Measurements from ENCODE around the gene CFLAR.
"Not testable (repeated sequence)": the region's sequence is repeated elsewhere in the genome, so short reads cannot be mapped to it uniquely, and the experiment has no call there.

Gene CFLAR

DNA sequence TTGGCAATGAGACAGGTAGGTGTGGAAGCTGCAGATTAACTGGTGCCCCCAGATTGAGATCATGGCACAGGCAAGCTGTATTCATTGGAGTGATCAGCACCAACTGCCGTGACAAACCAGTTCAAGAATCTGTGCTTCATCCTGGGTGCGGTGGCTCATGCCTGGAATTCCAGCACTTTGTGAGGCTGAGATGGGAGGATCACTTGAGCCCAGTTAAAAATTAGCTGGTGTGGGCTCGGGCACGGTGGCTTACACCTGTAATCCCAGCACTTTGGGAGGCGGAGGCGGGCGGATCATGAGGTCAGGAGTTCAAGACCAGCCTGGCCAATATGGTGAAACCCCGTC lies 33.8 kb downstream of the CFLAR start:
- not testable (repeated sequence) for DNase-seq

DNA sequence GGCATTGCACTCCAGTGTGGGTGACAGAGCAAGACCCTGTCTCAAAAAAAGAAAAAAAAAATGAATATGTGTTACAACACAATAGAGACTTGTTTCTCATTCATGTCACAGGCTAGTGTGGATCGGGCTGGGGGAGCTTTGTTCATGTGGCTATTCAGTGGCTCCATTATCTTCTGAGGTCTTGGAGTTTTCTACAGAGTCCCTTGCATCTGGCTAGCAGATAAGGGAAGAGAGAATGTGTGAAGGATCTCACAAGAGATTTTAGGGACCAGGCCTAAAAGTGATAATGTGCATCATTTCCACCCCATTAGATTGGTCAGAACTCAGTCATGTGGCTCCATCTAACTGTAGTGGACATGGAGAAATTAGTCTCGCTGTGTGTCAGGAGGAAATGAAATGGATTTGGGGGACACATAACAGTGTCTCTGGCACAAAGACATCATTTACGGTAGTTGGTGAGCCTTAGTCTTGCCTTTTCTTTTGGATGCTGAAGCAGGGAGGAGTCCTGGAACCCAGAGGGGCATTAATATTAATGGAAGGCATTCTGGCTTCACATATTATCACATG lies 34.6 kb downstream of the CFLAR start:
- DNase-seq: no peak

DNA sequence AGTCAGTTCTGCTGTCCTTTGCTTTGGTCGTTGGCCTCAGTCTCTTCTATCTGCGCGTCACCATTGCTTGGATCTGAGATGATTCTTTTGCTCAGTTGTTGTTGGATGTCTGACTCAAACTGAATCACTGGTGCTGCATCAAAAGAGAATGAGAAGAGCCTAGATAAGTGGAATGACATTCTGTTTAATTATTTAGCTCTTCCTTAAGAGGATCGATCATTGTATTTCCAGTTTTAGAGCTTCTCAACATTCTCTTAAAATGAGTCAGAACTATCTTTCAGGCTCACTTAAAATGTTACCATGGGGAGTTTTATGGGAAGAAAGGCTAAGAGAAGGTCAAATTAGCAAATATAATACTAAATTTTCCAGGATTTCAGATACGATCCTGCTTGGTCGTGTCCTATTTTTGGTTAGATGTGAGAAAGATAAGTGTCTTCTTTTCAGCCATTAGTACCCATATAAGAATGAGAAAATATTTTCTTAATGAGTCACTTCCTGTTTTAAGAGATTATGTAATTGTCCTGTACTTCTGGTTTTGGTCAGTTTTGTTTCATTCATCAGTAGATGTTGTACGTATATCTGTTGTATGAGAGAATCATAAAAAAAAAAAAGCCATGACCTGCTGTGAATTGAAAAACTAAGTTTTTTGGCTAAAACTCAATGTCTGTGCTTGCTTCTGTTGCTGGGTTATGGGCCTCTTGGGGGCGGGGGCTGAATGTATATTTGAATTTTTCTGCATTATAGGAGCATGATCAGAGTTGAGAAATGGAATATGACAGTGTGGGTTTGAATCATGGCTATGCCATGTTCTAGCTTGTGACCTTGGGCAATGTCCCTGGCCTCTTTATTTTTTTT lies 35.4 kb downstream of the CFLAR start:
- no peak for DNase-seq

DNA sequence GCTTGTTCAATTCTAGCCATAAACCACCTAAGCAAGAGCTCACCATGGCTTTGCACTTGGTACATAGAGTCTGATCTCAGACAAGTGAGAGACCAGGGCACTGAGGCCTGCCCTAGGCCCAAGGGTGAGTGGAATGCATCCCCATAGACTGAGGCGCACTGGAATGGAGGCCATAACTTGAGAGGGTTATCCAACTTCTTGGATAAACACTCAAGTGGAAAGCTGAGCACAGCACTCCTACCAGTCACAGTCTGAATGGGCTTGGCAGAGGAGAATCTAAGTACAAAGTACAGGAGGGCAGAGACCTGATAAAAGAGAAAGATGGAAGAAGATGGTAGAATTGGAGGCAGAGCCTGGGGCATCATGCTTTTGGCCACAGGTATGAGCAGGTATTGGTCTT lies 36.6 kb downstream of the CFLAR start:
- no peak for DNase-seq

DNA sequence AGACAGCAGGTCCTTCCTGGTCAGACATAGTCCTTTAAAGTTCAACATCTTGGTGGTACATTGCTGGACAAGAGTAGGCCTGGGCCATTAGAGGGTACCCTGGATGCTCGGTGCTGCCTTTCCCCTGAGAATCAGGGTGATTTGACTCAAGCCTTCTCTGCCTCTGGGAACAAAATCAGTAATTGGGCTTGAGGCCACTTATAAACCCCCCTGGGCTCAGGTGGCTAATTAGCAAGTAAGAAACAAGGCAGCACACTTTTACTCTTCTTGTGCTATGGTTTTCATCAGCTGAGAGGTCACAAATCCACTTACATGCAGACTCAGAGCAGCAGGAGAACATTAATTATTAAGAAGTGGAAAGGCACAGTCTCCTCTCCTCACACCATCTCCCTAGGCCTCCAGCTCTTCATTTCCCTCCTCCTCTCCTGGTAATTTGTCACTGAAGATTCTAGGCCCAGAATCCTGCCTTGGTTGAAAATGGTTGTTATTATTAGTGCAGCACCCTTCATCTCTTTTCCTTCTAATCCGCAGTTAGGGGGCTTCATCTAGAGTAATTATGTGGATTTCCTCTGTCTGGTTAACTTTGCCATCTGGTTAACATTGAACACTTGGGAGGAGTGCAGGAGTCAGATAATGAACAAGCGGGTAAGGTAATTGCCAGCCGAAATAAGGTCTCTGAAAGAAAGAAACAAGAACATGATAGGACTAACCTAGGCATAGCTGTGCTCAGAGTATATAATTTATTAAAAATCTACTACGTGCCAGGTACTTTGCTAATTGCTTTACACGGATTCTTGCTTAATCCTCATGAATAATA lies 37.2 kb downstream of the CFLAR start:
- DNase-seq: no peak

DNA sequence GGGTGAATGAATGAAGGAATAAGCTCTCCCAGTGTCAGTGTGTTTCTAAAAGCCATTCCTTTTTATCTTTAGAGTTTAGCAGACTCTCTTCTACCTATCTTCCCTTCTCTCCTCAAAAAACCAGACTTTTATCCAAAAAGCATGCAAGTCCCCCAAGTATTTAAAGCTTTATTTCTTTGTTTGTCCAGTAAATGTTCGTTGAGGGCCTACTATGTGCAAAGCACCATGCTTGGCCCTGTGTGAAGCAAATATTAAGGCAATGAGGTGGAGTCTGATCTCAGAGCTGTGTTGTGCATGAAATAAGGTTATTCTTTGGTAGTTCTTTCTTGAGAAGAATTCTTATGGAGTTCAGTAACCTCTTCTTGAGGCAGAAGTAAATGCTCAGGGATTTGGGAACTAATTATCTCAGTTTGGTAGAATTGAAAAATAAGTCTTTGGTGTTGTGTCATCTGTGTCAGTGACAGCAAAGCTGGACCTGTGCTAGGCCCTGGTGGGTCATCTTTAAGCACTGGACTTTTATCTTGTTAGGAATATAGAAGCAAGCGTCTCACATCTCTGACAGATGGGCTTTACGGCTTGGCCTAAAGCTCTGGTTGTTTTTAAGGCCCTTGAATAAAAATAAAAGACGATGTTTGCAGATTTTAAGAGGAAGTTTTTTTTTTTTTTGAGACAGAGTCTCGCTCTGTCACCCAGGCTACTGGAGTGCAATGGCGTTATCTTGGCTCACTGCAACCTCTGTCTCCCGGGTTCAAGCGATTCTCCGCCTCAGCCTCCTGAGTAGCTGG lies 38.8 kb downstream of the CFLAR start:
- DNase-seq: no peak

DNA sequence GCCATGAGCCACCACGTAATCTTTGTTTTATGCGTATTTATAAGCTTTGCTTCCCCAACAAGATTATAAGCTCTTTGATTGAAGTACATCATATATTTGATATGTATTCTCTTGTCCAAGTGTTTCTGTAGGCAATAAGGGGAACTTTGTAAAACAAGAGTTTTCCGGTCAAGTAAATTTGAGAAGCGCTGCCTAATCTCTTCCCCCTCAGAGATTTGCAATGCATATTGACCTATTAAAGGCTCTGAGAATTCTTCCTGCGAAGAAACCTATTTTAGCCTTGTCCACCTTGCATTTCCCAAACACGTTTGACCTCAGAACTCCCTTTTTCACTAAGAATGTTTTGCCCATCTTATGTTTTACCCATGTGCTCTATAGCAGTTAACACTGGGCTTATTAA lies 40.1 kb downstream of the CFLAR start:
- DNase-seq: no peak

DNA sequence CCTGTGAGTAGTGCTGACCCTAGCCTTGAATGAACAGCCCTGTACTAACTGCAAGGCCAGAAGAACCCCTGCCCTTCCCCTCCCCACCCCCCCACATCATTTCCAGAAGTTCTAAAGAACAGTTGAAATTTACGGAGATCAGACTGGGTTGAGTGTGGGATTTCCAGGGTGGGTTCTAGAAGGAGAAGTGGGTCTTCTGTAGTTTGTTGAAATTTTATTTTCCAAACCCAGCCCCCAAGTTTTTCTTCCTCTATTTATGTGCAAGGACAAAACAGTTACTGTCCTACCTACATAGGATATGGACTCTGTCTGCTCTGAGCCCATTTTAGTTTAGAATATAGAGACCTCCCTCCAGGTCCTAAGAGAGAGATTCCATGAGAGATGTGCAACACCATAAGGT lies 40.7 kb downstream of the CFLAR start:
- DNase-seq: no peak

DNA sequence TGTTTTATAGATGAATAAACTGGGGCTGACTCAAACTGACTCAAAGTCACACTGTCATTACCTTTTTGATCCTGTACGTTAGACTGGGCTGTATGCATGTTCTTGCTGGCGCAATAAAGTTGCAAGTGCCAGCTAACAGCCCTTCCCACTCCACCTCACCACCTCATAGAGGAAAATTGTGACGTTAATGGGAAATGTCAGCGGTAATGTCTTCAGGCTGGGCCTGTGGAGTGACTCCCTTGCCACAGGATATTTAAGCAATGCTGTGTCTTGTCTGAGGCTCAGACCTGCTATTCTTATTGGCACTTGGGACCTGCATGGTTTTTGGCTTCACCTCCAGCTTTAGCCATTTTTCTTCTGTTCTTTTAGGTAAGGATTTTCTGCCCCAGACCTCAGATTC lies 41.7 kb downstream of the CFLAR start:
- no peak for DNase-seq

DNA sequence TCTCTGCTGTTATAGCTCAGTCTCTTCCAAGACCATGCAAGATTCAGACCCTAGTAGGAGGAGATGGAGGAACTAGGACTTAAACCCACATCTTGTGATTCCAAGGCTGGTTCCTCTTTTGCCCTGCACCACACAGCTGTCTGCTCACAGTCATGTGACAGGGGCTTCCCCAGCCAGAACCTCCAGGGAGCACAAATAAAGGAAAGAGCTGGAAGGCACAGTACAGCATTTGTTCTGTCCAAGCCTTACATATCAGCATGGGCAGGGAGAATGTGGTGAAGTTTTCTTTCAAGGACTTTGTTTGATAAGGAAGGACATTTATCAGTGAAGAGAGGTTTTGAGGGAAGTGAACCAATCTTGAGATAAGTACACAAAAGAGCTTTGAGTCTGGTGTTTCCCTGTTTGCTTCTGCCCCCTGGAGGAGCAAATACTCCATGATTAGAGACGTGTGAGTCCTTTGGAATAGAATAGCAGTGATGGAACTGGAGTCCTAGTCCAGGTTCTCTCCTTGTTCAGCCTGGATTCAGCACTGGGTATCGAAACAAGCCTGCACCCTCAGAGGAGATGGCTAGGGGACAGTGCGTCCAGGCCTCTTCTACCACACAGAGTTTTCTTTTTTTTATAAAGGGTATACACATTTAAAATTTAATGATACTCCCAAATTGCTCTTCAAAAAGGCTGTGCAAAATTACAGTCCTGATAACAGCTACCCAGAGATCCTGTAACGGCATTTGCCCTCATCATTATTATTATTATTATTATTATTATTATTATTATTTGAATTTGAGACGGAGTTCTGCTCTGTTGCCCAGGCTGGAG lies 42.4 kb downstream of the CFLAR start:
- peak; percentile 60 for DNase-seq

DNA sequence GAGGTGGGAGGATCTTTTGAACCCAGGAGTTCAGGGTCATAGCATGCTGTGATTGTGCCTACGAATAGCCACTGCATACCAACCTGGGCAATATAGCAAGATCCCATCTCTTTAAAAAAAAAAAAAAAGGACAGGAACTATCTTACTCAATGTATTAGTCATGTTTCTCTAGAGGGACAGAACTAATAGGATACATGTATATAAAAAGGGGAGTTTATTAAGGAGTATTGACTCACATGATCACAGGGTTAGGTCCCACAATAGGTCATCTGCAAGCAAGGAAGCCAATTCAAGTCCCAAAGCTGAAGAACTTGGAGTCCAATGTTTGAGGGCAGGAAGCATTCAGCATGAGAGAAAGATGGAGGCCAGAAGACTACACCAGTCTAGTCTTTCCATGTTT lies 48.2 kb downstream of the CFLAR start:
- no peak for DNase-seq

DNA sequence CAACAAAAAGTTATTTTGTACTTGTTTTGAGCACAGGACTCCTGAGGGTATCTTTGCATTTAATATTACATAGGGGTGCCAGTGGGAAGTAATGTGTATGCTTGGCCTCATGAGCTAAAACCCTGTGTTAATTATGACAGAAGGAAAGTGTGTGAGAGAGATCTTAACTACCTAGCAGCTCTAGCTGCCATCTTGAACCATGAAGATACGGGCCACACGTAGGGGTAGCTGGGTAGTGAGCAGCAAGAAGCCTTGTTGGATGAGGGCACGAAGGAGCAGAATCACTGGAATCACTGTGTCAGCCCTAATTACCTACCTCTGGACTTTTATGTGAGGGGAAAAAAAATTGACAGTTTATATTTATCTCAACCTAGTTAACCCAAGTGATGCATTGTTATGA lies 51.6 kb downstream of the CFLAR start:
- DNase-seq: no peak

DNA sequence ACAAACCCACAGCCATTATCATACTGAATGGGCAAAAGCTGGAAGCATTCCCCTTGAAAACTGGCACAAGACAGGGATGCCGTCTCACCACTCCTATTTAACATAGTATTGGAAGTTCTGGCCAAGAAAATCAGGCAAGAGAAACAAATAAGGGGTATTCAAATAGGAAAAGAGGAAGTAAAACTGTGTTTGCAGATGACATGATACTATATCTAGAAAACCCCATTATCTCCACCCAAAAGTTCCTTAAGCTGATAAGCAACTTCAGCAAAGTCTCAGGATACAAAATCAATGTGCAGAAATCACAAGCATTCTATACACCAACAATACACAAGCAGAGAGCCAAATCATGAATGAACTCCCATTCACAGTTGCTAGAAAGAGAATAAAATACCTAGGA lies 52.5 kb downstream of the CFLAR start:
- not testable (repeated sequence) for DNase-seq

DNA sequence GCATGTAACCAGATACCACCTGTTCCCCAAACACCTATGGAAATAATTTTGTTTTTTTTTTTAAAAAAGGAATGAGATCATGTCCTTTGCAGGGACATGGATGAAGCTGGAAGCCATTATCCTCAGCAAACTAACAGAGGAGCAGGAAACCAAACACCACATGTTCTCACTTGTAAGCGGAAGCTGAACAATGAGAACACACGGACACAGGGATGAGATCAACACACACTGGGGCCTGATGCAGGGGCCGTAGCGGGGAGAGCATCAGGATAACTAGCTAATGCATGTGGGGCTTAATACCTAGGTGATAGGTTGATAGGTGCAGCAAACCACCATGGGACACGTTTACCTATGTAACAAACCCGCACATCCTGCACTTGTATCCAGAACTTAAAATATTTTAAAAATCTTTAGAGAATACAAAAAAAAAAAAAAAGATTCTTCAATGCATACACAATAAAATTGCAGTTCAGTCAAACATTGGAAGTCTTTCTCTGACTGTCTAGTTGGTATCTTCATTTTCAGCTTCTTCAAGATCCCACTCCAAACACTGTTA lies 55.4 kb downstream of the CFLAR start:
- no peak for DNase-seq

DNA sequence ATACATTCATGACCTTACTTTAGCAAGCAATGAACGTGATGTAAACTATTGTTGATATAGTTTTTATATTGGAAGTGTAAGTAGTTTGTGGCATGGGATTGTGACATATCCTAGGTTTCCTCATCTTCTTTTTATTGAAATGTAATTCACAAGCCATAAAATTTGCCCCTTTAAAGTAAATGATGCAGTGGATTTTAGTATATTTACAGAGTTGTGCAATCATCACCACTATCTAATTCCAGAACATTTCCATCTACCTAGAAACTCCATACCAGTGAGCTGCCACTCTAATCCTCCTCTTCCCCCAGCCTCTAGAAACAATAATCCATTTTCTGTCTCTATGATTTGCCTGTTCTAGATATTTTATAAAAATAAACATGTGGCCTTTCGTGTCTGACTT lies 56.3 kb downstream of the CFLAR start:
- no peak for DNase-seq

DNA sequence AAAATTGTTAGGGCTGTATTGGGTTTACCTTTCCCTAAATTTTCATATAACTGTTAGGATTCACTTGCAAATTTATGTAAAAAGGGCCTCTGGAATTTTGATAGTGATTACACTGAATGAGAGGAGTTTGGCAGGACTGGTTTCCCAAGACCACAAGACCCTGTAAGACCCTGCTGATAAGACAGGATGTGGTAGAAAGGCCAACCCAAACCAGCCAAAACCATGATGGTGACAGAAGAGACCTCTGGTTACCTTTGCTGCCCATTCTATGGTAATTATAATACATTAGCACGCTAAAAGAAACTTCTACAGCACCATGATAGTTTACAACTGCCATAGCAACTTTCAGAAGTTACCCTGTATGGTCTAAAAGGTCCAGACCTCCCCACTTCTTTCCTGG lies 58.7 kb downstream of the CFLAR start:
- no peak for DNase-seq

DNA sequence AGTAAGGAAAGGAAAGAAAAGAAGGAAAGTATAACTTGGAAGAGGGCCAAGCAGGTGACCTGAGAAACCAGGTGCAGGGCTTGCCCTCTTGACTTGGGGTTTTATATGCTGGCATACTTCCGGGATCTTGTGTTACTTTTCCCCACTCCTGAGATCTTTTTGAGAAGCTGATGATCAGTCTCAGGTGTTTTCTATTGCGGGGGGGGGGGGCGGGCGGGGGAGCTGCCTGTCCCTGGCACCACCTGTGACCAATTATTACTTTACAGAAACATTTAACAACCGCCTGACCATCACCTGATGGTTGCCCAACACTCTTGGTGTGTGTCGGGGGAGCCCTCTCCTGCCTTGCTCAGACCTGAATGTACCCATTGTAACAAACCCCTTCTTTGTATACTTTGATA lies 60.1 kb downstream of the CFLAR start:
- DNase-seq: peak; percentile 25

DNA sequence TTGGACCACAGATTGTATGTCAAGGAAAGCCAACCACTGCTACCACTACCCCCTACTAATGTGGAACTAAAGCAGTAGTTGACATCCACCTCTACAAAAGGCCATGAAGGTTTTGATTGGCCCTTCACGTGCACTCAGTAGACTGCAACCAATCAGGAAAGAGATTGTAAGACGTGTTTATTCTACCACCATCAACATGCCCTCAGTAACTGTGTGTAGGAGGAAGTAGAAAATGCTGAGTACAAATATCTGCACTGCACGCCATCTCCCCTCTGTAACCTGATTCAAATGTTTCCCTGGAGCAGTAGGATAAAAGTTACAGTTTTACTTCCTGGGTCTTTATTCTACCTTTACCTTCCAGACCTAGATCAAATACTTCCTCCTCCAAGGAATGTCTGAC lies 64.0 kb downstream of the CFLAR start:
- DNase-seq: no peak

DNA sequence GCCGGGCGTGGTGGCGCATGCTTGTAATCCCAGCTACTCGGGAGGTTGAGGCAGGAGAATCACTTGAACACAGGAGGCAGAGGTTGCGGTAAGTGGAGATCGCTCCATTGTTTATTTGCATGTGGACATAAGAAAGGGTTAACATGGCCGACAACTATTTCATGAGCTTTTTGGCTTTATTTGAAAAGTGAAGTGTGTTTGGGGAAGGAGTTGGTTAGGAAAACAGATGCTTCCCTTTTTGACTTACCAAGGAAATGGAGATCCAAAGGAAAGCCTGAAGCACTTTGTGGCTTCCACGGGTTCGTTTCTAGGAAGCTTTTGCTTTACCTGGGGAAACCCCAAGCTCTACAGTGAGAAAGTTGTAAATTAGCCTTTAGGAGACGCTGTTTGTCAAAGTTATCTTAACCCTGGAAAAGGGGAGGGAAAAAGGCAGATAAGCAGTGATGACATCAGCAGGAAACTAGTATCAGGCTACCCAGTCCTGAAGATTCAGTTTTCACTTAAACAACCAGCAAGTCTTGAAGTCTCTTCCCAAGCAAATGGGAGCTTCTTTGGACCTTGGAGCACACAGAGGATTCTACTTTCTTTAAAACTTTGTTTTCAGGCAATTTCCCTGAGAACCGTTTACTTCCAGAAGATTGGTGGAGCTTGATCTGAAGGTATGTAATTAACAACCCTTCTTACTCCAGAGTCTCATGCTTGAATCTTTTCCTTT lies 66.8 kb downstream of the CFLAR start, which contains the start of gene CASP10:
CASP10 (plus strand) TSS at position 492 of the 715 bp plus-strand sequence. CDS start 2,637 bp downstream, outside the sequence.
- DNase-seq: no peak

DNA sequence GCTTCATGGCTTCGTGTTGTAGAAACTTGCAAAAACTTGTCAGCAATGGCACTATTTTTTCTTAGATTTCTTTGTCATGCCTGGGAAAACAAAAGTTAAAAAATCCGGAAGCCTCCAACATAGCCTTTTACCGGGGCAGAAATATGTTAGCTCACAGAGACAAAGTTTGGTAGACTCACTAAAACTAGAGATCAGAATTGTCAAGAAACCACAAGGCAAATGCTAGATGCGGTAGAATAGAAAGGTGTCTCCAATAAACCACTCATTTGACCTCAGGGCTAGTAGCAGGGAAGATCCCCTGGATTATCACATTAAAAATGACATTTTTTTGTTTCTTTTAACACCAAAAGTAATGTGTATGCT lies 67.4 kb downstream of the CFLAR start:
- no peak for DNase-seq

DNA sequence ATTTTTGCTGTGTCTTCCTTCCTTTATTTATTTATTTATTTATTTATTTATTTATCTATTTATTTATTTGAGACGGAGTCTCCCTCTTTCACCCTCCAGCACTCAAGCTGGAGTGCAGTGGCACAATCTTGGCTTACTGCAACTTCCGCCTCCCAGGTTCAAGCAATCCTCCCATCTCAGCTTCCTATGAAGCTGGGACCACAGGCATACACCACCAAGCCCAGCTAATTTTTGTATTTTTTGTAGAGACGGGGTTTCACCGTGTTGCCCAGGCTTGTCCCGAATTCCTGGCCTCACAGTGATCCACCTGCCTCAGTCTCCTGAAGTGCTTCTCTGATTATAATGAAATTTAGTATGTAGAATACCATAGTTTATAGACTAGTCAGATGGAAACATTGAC lies 67.9 kb downstream of the CFLAR start:
- not testable (repeated sequence) for DNase-seq

Measured in NCI-H510A treated with DMSO at 0.1 percent for 48 hours (cell line).